H9 (cell line): ENCODE measurements around the gene GPR107. TPM values are rescaled to one million over a fixed set of nuclear protein-coding genes. Genes with fewer than 3 reads are reported as not detected.

ENCODE experiments used
- DNase-seq: peaks from one replicate; pipeline ENCODE4 v3.0.0-alpha.2; 2017
- H2AFZ ChIP-seq: one replicate; pipeline ENCODE4 v1.6.1; 2013; ENCODE audit warnings: mild to moderate bottlenecking, low read length, control low read depth, moderate library complexity
- H2AK5ac ChIP-seq: 2 replicates; pipeline ENCODE4 v1.6.1; 2013; ENCODE audit warnings: low read length, control low read depth, mixed read lengths; ENCODE audit not compliant: insufficient read length
- H2BK120ac ChIP-seq: one replicate; pipeline ENCODE4 v1.6.1; 2013; ENCODE audit warnings: low read depth, mild to moderate bottlenecking, low read length, control low read depth, inconsistent platforms; ENCODE audit not compliant: poor library complexity, severe bottlenecking
- H2BK12ac ChIP-seq: 2 replicates; pipeline ENCODE4 v1.6.1; 2013; ENCODE audit warnings: low read length, control low read depth, mixed read lengths, low read depth; ENCODE audit not compliant: insufficient read length
- H2BK15ac ChIP-seq: 2 replicates; pipeline ENCODE4 v1.6.1; 2013; ENCODE audit warnings: low read depth, low read length, control low read depth
- H2BK20ac ChIP-seq: one replicate; pipeline ENCODE4 v1.6.1; 2013; ENCODE audit warnings: low read depth, mild to moderate bottlenecking, low read length, control low read depth, inconsistent platforms; ENCODE audit not compliant: poor library complexity, severe bottlenecking
- H2BK5ac ChIP-seq: 2 replicates; pipeline ENCODE4 v1.6.1; 2013; ENCODE audit warnings: low read length, control low read depth, mixed read lengths; ENCODE audit not compliant: insufficient read length
- H3K14ac ChIP-seq: 2 replicates; pipeline ENCODE4 v1.6.1; 2013; ENCODE audit warnings: low read length, control low read depth; ENCODE audit not compliant: insufficient read depth
- H3K18ac ChIP-seq: 2 replicates; pipeline ENCODE4 v1.6.1; 2013; ENCODE audit warnings: low read depth, mild to moderate bottlenecking, mixed read lengths, low read length, control low read depth; ENCODE audit not compliant: insufficient read length
- H3K23ac ChIP-seq: 2 replicates; pipeline ENCODE4 v1.6.1; 2013; ENCODE audit warnings: low read length, control low read depth, mixed read lengths, low read depth; ENCODE audit not compliant: insufficient read length
- H3K23me2 ChIP-seq: 2 replicates; pipeline ENCODE4 v1.6.1; 2013; ENCODE audit warnings: low read depth, mild to moderate bottlenecking, mixed read lengths, low read length, control low read depth; ENCODE audit not compliant: insufficient read length, poor library complexity, severe bottlenecking
- H3K27ac ChIP-seq: 2 replicates; pipeline ENCODE4 v1.5.1; 2013; ENCODE audit warnings: low read length, control low read depth, mixed read lengths, low read depth; ENCODE audit not compliant: insufficient read length
- H3K27me3 ChIP-seq: 2 replicates; pipeline ENCODE4 v1.6.1; 2013; ENCODE audit warnings: low read length, control low read depth, inconsistent platforms; ENCODE audit not compliant: insufficient read depth
- H3K4ac ChIP-seq: 2 replicates; pipeline ENCODE4 v1.6.1; 2013; ENCODE audit warnings: low read depth, mild to moderate bottlenecking, control low read depth, inconsistent platforms, low read length, moderate library complexity
- H3K4me1 ChIP-seq: 2 replicates; pipeline ENCODE4 v1.6.1; 2013; ENCODE audit warnings: low read length, control low read depth, inconsistent platforms; ENCODE audit not compliant: insufficient read depth
- H3K4me2 ChIP-seq: 2 replicates; pipeline ENCODE4 v1.6.1; 2013; ENCODE audit warnings: low read length, control low read depth, mixed read lengths; ENCODE audit not compliant: insufficient read length, insufficient read depth
- H3K56ac ChIP-seq: 2 replicates; pipeline ENCODE4 v1.6.1; 2013; ENCODE audit warnings: low read depth, mild to moderate bottlenecking, mixed read lengths, low read length, control low read depth; ENCODE audit not compliant: insufficient read length
- H3K79me1 ChIP-seq: 2 replicates; pipeline ENCODE4 v1.6.1; 2013; ENCODE audit warnings: low read depth, mild to moderate bottlenecking, moderate library complexity, low read length, control low read depth, inconsistent platforms; ENCODE audit not compliant: insufficient read depth, poor library complexity, severe bottlenecking
- H3K79me2 ChIP-seq: 2 replicates; pipeline ENCODE4 v1.6.1; 2013; ENCODE audit warnings: low read length, control low read depth, inconsistent platforms; ENCODE audit not compliant: insufficient read depth
- H3K9ac ChIP-seq: 2 replicates; pipeline ENCODE4 v1.6.1; 2013; ENCODE audit warnings: low read length, control low read depth, mixed read lengths; ENCODE audit not compliant: insufficient read length; ENCODE audit errors: extremely low read depth
- H3K9me3 ChIP-seq: one replicate; pipeline ENCODE4 v1.6.1; 2013; ENCODE audit warnings: low read depth, low read length, inconsistent platforms; ENCODE audit not compliant: control insufficient read depth
- H3T11ph ChIP-seq: one replicate; pipeline ENCODE4 v1.6.1; 2013; ENCODE audit warnings: mild to moderate bottlenecking, low read length, control low read depth, inconsistent platforms
- H4K20me1 ChIP-seq: one replicate; pipeline ENCODE4 v1.6.1; 2013; ENCODE audit not compliant: control insufficient read depth, insufficient read length, insufficient read depth
- H4K5ac ChIP-seq: 2 replicates; pipeline ENCODE4 v1.6.1; 2013; ENCODE audit warnings: low read depth, mild to moderate bottlenecking, mixed read lengths, low read length, control low read depth; ENCODE audit not compliant: insufficient read length
- H4K8ac ChIP-seq: replicated peaks from 2 replicates; pipeline ENCODE4 v1.6.1; 2013; ENCODE audit warnings: low read length, control low read depth, mixed read lengths, low read depth; ENCODE audit not compliant: insufficient read length
- H4K91ac ChIP-seq: 2 replicates; pipeline ENCODE4 v1.6.1; 2013; ENCODE audit warnings: low read depth, mild to moderate bottlenecking, moderate library complexity, mixed read lengths, low read length, control low read depth; ENCODE audit not compliant: insufficient read length
- H3K27ac Mint-ChIP-seq, 3 experiments: 2 replicates in 2 of 3; 3 replicates in 1 of 3; pipeline ENCODE4 v1.8.0; 2020 to 2021; ENCODE audit warnings: mixed read lengths in 3 of 3, mild to moderate bottlenecking in 1 of 3, moderate library complexity in 1 of 3
- H3K27me3 Mint-ChIP-seq: 2 replicates; pipeline ENCODE4 v1.8.0; 2021; ENCODE audit warnings: low read depth, mild to moderate bottlenecking, moderate library complexity, mixed read lengths
- H3K36me3 Mint-ChIP-seq, 3 experiments: 2 replicates in 2 of 3; 3 replicates in 1 of 3; pipeline ENCODE4 v1.8.0; 2020 to 2021; ENCODE audit warnings: low read depth in 3 of 3, mixed read lengths in 3 of 3; ENCODE audit not compliant: insufficient read depth in 1 of 3
- H3K4me1 Mint-ChIP-seq, 2 experiments: 2 replicates each; pipeline ENCODE4 v1.8.0; 2020; ENCODE audit warnings: mixed read lengths in 2 of 2
- H3K4me3 Mint-ChIP-seq, 2 experiments: 2 replicates in 1 of 2; 3 replicates in 1 of 2; pipeline ENCODE4 v1.8.0; 2020 to 2021; ENCODE audit warnings: mild to moderate bottlenecking in 2 of 2, mixed read lengths in 2 of 2, moderate library complexity in 1 of 2
- H3K9me3 Mint-ChIP-seq, 2 experiments: 2 replicates in 1 of 2; 3 replicates in 1 of 2; pipeline ENCODE4 v1.8.0; 2020; ENCODE audit warnings: mild to moderate bottlenecking in 2 of 2, mixed read lengths in 2 of 2, moderate library complexity in 1 of 2
- CTCF ChIP-seq: fragments of 200-600 bp; sonication (generic); conservative IDR thresholded peaks from 3 replicates; pipeline ENCODE4 v1.8.0; 2021; ENCODE audit warnings: antibody characterized with exemption, mild to moderate bottlenecking
- WGBS: extraction: QIAGEN DNeasy Blood & Tissue Kit; methylation state at CpG from one replicate; pipeline ENCODE4 v1.1.7; 2013; ENCODE audit warnings: missing lambda C conversion rate, low lambda C conversion rate, mixed read lengths; ENCODE audit not compliant: insufficient read length; ENCODE audit errors: extremely low coverage; 5-methylcytosine and 5-hydroxymethylcytosine counted together
- total RNA-seq: library from RNA; stranded (reverse); gene quantifications from 2 replicates; pipeline ENCODE4 v1.2.1, GENCODE V29; 2021

The GPR107 gene
- total RNA-seq, 1 experiment from 2014 or later: 38.0 TPM

GRCh38 chr9:130015353-130016019, 38.2 kb upstream of the GPR107 start:
- H3K4me1 ChIP-seq: no peaks in the 10 kb centered on the region
- peaks cover 8% of the 10 kb centered on the region in 2 experiments for H3K9me3 Mint-ChIP-seq
- no peak overlapping the region for H3K14ac ChIP-seq

More at GRCh38 chr9:130015353-130016019, 38.2 kb upstream of the GPR107 start:
- Histone ChIP-seq H4K8ac (no peak overlapping the region), H2BK15ac (no peak overlapping the region), H2AK5ac (no peak overlapping the region), H3T11ph (no peak overlapping the region), H3K79me1 (no peaks in the 10 kb centered on the region), H2BK120ac (no peak overlapping the region), H3K27me3 (no peaks in the 10 kb centered on the region), H3K23me2 (no peaks in the 10 kb centered on the region), H2BK5ac (no peak overlapping the region), H3K9ac (no peak overlapping the region), H3K56ac (no peak overlapping the region), H3K4ac (no peak overlapping the region), H4K5ac (no peak overlapping the region), H4K20me1 (no peaks in the 10 kb centered on the region), H3K27ac (no peak overlapping the region), H2BK12ac (no peak overlapping the region), H2BK20ac (no peak overlapping the region), H4K91ac (no peak overlapping the region), H3K4me2 (no peak overlapping the region), H3K18ac (no peak overlapping the region), H3K23ac (no peak overlapping the region), H3K79me2 (peaks cover 3% of the 10 kb centered on the region; the same call in 1 of the 2 replicates), H2AFZ (no peak overlapping the region), H3K9me3 (no peaks in the 10 kb centered on the region)
- Mint-ChIP-seq H3K27me3 (no peaks in the 10 kb centered on the region), H3K4me3 (no peak overlapping the region), H3K36me3 (peaks cover 8 to 13% (median 9%) of the 10 kb centered on the region in 3 experiments), H3K4me1 (no peaks in the 10 kb centered on the region), H3K27ac (no peak overlapping the region)
- TF ChIP-seq CTCF: no peak
- WGBS: no CpG with 5 or more reads among the region's 5 CpGs
- DNase-seq: no peak
